HG03521 (cell line): Measurements from ENCODE around the gene HSPA12A.

Source experiments
- ATAC-seq: cut with Tn5 transposase; IDR thresholded peaks from one replicate; pipeline ENCODE4 v1.9.1; 2021; ENCODE audit warnings: mild to moderate bottlenecking, moderate library complexity; ENCODE audit not compliant: unreplicated experiment

The HSPA12A gene, protein sequence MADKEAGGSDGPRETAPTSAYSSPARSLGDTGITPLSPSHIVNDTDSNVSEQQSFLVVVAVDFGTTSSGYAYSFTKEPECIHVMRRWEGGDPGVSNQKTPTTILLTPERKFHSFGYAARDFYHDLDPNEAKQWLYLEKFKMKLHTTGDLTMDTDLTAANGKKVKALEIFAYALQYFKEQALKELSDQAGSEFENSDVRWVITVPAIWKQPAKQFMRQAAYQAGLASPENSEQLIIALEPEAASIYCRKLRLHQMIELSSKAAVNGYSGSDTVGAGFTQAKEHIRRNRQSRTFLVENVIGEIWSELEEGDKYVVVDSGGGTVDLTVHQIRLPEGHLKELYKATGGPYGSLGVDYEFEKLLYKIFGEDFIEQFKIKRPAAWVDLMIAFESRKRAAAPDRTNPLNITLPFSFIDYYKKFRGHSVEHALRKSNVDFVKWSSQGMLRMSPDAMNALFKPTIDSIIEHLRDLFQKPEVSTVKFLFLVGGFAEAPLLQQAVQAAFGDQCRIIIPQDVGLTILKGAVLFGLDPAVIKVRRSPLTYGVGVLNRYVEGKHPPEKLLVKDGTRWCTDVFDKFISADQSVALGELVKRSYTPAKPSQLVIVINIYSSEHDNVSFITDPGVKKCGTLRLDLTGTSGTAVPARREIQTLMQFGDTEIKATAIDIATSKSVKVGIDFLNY

DNA sequence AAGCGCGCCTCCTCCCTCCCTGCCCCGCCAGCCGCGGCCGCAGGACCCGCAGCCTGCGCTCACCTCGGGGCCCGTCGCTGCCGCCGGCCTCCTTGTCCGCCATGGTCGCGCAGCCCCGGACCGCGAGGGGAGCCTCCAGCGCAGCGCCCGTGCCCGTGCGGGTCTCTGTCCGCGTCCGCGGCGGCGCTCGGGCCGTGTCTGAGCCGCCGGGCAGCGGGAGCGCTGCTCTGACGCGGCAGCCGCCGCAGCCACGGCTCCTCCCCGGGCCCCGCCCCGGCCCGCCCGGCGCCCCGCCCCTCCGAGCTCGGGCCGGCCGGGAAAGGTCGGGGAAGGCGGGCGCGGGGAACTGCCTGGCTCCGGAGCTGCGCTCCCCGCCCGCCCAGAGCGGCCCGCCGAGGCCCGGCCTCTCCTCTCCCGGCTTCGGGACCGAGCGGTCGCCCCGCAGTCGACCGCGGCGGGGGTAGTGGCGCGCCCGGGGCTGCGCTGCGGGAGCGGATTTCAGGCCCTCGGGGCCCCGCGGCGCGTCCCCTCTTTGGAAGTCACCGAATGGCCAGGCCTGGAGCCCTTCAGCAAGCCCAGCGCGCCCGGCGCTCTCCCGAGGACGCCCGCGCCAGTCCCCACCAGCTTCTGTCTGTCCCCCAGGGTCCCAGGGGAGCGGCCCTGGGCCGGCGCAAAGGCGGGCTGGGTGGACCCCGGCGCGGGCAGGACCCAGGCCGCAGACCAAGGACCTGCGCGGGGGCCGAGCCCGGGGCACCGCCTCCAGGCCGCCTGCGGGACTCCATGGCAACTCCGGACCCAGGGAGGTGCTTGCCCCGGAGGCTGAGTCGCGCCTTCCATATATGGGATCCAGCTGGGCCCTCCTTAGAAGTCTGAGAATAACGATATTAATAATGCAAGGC is at the start of gene HSPA12A:
TSS of gene HSPA12A (minus strand) at position 200 of the 899 bp plus-strand sequence. CDS start at position 103, 97 bp downstream.
- peak; percentile 93 for ATAC-seq

DNA sequence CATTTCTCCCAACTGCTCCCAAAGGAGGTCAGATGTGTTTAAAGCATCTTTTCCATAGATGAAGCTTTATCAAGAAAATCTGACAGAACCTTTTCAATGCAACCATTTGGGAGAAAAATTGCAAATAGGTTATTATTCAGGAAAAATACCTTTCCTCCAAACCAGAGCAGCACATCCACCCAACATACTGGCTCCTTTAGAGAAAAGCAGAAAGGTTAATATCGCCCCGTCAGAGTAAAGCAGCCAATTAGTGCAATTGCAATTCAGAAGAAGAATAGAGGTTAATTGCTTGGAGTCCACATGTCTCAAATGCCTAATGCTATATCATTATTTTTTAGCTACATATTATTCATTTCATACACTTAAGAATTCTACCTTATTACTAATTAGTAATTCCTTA is 48.9 kb upstream of the HSPA12A start:
- ATAC-seq: no peak

DNA sequence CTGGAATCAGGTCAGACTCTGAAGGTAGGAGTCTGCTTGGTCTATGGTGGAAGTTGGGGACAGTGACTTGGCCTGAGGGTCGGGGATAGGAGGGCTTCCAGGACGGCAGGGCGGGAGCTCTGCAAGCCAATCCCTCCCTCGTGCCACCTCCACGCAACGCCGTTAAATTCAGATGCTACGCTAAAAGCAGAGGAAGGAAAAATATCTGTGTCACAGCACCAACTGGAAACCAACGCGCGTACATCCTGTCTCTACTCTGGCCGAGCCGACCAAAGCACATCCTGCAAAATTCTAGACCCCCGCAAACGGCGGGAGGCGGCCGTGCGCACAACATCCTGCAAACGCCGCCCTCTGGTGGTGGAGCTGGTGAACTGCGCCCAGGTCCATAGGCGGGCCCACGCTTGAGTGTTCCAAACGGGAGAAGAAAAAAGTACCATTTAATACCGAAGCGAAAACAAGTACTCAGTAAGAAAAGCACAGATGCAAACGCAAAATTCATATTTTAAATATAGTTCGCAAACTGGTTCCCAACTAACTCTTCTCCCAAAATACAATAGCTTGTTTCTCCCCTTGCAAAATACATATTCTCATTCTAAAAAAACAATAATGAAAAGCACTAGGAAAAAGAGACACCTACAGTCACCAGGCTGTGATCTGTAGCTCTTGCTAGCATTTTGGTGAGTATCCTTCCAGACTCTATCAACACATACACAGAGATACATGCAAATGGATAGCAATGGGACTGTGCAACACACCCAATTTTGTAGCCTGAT is 45.7 kb upstream of the HSPA12A start:
- peak; percentile 81 for ATAC-seq

DNA sequence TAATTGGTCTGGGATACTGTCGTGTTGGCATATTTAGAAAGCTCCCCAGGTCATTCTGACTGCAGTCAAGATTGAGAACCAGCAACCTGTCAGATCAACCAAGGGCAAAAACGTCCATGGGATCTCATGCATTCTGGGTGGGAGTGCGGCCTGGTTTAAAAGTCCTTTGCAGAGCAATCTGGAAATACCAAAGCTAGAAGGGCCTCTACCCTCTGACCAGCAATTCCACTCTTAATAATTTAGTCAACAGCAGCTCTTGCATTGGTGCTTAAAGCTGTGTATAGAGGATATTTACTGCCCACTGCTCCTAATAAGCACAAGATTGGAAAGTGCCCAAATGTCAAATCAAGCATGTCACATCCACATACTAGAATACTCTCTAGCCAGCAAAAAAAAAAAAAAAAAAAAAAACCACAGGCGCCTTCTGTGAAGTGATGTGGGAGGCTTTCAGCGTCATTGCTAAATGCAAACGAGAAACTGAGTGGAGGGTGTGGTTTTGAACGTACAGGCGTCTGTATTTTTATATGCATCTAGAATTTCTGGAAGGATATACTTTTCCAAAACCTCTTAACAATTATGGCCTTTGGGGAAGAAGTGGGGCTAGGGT is 44.8 kb upstream of the HSPA12A start:
- no peak for ATAC-seq

DNA sequence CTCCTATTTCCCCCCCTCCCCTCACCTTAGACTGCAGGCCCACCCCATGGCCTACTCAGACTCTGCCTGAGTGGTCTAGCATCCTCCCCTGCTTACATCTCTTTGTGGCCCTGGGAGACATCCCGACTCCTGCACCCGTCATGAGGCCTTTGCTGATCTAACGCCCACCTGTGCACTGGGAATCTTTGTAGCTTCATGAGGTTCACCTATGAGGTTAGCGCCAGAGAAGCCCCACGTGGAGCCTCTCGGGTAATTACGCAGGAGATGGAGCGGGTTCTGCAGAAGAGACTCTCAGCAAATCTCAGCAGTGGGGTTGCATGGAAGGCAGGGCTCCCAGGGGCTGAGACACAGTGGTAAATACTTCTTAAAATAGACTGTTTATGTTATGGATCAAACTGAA is 43.5 kb upstream of the HSPA12A start:
- no peak for ATAC-seq

DNA sequence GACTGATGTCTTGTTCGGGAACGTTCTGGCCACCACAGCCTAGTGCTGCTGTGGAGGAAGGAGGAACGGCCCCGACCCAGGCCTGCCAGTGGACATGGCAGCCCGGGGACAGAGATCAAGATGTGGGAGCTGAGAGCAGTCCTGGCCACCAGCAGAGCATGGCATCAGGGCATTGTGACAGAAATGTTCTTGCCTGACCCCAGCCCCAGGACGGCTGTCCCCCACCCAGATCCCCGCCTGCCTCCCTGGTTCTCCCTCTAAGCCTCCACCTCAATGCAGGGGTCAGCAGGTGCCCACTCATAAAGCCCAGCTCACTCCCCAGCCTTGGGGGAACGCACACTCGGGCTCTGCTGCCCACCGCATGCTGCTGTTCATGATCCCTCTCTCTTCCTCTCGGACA is 42.9 kb upstream of the HSPA12A start:
- ATAC-seq: no peak

DNA sequence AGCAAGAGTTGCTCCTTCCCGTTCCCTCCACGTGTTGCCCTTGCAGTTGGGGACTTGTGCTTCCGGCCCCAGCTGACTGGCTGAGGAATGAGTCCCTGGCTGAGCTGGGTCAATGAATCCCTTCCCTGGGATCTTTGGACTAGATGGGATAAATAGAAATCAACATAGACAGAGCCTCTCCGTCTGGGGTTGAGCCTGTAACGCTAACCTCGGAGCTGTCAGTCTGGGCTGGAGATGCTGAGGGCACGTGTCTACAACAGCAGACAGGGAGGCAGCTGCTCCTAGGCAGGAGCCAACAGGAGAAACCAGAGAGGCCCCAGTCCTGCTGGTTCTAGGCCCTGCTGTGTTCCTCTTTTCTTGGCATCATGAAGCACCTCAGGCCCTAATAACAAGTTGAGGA is 42.3 kb upstream of the HSPA12A start:
- ATAC-seq: no peak

DNA sequence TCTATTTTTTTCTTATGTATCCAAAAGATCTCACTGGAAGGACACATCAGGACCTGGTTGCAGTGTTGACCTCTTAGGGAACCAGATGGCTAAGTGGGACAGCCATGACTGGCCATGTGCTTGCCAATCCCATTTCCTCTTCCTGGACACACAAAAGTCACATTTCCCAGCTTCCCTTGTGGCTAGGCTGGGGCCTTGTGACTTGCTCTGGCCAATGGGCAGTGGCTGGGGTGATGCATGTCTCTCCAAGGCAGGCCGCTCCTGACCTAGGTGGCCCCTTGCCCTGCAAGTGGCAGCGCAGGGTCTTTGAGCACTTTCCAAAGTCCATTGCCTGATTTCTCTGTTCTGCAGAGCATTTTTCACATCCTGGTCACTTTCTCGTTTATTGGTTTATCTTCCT is 41.7 kb upstream of the HSPA12A start:
- no peak for ATAC-seq

DNA sequence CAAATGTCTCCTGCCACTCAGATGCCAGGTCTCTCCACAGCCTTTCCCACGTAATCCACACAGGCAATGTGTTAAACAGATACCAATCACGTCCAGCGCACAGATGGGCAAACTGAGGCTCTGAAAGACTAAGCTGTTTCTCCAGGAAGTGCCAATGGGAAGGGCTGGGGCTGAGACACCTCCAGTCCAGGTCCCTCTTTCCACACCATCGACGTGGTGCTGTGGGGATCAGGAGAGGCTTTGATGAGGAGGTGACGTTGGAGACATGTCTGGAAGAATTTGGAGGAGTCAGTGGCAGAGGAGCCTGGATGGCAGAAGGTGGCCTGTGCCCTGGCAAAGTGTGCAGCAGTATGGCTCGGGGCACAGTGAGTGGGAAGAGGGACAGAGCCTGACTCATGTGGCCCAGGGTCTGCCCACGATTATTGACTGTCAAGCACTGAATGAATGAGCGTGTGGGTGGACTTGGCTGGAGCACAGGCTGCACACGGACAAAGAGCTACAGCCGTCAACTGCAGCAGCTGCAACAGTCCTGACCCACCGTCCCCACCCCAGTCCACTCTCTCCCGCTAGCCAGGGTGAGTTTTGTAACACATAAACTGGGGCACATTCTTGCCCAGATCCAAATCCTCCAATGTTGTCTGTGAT is 40.8 kb upstream of the HSPA12A start:
- no peak for ATAC-seq

DNA sequence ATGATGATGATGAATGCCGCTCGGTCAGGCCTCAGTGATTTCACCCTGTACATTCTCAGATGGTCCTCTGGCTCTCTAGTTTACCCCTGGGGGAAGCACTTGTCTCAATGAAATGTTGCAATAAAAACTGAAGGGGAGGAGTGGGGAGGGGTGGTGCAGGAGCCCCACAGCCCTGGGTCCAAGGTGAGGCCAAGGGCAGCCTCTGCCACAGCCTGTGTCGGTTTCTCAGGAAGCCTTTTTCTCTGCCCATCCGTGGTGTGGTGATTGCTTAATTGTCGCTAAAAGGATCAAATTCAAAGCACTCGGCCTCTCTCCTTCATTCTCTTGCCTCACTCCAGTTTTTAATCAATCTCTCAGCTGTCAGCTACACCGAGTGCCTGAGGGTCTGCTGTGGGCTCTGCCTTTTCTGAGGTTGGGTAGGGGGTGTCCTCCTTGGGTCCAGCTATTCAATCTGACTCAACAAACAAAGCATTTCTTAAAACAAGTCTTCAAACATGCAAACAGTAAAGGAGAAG is 39.1 kb upstream of the HSPA12A start:
- ATAC-seq: no peak

DNA sequence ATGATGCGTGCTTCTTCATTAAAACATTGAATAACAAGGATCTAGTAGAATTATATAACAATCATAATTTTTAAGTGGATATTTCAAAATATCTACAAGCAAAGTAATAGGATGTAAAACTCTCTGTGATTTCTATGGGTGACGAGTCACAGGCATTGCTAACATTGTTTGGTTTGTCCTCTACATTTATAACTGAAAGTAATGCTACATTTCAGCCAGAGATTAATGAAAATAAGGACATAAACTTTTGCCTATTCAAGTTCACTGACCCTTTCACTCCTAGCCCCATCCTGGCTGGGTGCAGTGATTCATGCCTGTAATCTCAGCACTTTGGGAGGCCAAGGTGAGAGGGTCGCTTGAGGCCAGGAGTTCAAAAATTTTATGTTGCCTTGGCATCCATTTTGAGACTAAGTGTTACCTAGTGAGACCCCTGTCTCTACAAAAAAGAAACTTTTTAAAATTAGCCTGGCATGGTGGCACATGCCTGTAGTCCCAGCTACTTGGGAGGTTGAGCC is 38.4 kb upstream of the HSPA12A start:
- ATAC-seq: no peak

DNA sequence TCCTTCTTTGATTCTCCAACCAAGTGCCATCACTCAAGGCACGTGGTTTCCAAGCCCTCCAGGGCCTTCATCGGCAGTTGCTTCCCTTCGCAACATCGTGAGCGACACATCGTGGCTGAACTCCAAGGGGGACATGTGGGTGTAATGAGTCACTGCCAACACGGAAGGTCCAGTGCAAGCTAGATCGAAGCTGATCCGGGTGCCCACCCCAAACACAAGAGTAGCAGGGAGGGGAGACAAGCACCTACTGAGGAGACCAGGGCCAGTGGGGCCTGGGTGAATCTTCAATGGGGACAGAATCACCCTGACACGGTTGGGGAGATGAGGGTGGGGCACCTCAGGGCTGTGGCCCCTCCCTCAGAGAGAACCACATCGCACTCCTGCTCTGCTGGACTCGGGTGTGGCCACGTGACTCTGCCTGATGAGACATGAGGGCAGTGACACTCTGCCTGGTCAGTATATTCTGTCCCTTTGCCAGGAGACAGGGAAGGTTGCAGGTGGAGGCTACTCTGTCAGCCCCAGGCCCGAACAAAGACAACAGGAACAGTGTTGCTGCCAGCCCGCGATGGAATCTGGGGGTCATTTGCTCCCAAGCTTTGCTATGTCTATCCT is 36.8 kb upstream of the HSPA12A start:
- no peak for ATAC-seq

DNA sequence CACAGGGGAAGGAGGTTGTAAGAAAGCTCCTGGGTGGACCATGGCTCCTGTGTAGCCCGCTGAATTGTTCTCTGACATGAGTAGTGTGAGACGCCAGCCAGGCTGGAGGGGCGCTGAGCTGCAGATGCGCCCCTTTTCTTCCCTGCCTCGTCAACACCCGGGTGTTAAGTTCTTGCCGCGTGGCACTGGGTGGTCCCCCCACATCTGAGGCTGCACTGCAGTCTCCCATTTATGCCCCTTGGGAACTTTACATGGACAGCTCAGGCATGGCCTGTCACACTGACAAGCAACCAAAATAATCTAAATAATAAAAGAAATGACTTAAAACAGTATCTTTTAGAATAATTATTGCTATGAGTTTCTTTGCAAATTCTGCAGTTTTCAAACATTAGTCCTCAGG is 34.6 kb upstream of the HSPA12A start:
- no peak for ATAC-seq

DNA sequence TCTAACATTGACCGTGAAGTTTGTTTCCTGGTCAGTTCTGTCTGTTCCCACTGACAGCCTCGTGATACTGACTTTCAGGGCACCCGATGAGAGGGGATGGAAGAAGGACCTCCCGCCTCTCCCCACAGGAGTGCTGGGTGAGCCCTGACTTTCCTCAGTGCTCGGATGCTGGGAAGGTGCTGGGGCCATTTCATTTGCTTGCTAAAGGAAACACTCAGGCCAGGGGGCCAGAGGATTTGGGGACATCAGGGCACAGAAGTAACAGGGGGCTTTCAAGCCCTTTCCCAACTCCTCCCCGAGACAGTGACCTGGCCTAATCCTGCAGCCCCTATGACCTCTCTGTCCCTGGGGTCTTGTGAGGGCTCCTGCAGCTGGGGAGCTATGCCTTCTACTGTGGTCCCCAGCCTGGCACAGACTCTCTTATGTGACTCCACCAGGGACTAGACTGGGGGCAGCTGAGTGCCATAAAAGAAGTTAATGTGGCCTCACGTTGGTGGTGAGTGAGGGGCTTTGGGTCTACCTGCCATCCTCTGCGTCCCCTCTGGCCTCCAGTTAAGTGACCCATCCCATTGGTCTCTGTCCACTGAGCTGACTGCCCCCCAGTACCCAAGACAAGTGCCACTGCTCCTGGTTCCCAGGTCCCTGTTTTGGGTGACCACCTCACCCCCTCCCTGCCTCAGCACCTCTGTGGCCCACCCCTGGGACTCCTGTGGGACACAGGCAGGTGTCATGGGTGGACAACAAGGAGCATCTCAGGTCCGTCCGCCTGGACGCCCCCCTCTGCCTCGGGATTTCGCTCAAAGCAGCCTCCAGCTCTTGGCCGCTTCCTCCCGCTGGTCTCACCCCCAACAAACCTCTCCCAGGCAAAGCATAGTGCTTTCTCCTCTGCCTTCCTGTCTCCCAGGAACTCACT is 33.4 kb upstream of the HSPA12A start:
- no peak for ATAC-seq

DNA sequence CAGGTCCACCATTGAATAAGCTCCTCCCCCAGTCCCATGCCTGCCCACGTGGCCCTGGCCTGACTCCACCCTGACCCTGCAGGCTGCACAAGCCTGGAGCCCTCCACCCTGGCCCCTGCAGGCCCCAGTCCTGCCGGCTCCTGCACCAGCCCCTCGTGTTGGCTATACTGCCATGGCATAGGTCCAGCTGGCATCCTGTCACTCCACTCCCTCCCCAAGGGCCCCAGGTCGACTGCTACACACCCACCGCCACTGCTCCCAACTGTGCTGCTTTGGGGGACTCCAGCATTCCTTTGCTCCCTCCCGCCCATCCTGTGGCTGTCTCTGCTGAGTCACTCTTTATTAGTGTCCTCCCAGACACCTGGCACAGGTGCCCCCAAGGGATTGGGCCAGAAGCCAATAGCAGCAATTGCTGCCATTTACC is 32.4 kb upstream of the HSPA12A start:
- ATAC-seq: no peak

DNA sequence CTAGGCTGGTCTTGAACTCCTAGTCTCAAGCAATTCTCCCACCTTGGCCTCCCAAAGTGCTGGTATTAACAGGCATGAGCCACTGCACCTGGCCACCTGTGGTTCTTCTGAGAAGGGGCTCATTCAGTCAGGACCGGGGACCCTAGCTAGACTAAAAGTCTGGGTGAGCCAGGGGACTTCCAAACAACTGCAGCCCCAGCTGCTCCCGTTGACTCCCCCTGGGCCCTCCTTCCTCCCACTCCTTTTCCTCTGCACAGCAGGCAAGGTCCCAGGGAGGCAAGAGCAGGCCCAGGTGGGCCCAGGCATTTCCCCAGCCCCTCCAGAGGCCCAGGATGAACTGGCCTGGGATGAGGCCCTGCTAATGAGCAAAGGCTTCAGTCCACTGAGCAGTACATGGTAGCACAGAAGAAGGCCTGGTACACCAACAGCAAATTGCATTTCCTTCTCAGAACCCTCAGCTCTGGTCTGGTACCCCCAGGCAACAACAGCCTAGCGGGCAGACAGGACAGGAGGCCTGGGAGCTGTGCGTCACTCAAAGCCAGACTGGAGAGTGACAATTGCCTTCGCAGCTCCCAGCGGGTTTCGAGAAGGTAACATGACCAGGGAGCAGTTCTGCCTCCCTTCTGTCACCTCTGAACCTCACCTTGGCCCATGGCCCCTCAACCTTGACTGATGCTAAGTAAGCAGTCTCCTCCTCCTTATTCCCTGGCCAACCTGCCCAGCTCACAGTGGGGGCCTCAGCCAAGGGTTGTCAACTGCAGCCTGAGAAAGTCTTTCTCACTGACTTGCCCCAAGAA is 30.7 kb upstream of the HSPA12A start:
- ATAC-seq: no peak

DNA sequence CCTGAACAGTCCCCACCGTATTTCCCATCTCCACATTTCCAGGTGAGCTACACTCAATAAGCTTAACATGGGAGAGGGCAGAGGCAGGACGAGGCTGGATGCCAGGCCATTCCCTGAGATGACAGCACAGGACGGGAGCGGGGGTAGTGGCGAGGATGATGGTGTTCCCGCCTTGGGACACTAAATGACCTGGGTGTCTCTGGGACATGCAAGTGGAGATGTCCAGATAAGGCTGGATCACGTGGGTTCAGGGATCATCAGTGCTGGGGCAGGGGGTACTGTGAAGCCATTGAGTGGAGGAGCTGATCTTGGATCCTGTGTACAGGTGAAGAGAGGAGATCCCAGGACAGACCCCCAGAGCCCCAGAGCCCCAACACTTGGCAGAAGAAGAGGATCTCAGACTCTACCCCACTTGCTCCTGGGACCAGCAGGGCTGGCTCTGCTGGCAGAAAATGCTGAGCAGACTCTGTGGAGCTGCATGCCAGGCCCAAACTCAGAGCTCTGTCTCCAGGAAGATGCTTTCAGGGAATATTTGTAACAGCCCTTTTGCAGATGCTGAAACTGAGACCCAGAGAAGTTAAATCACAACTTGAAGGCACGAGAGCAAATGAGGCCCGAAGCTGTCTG is 29.7 kb upstream of the HSPA12A start:
- ATAC-seq: no peak
